ENCODE measurements around the gene PRRT1. TPM values are rescaled to one million over a fixed set of nuclear protein-coding genes. Genes with fewer than 3 reads are reported as not detected.

The PRRT1 gene
- total and polyA plus RNA-seq, 2 of the 4 experiments (the other 2 are of a cell fraction), result 0.99 TPM; not detected in 1

- Histone ChIP-seq H3K18ac (ENCODE audit: low read depth, low read length) (no peak overlapping the region), H3K27me3 (ENCODE audit: control insufficient read depth, insufficient read depth, low read length) (peaks cover 26% of the 10 kb centered on the region), H3K9me1 (ENCODE audit: insufficient read depth, low read length) (0 out of 2 replicates have a peak, but pooled peaks cover 4% of the 10 kb centered on the region), H2BK5ac (ENCODE audit: low read depth, low read length, poor library complexity, severe bottlenecking) (no peak overlapping the region), H3K4me1 (ENCODE audit: control insufficient read depth, insufficient read depth, low read length) (peaks cover 19% of the 10 kb centered on the region), H2AK9ac (replicated peaks; ENCODE audit: low read depth, low read length, poor library complexity) (no peak overlapping the region), H3K14ac (replicated peaks; ENCODE audit: low read depth, low read length) (no peak overlapping the region), H3K27ac (ENCODE audit: insufficient read depth, low read length) (no peak overlapping the region), H2BK15ac (ENCODE audit: low read depth, low read length) (no peak overlapping the region), H3K9me3 (ENCODE audit: control insufficient read depth, insufficient read depth, low read length) (peaks cover 2% of the 10 kb centered on the region; the same call in 1 of the 2 replicates), H2AK5ac (ENCODE audit: low read depth, low read length) (no peak overlapping the region), H2BK120ac (ENCODE audit: low read depth, low read length) (no peak overlapping the region), H4K91ac (ENCODE audit: insufficient read depth, low read depth, low read length) (no peak overlapping the region), H3K79me1 (ENCODE audit: low read depth in 1 of 2, low read length in 2 of 2) (peaks cover 0 to 17% of the 10 kb centered on the region in 2 experiments; a peak in 2 of 4 replicates), H3K36me3 (ENCODE audit: control insufficient read depth, insufficient read depth, low read length) (peaks cover 2% of the 10 kb centered on the region; the same call in 1 of the 2 replicates), H2AFZ (replicated peaks; ENCODE audit: low read length, poor library complexity) (peak overlapping the region; percentile 18), H4K8ac (ENCODE audit: low read depth in 2 of 2, low read length in 2 of 2) (no peak overlapping the region), H3K23ac (ENCODE audit: low read depth, low read length) (no peak overlapping the region), H2BK20ac (ENCODE audit: low read depth, low read length) (no peak overlapping the region), H3K4me2 (ENCODE audit: low read depth, low read length) (no peak overlapping the region), H3K4me3 (ENCODE audit: insufficient read depth, low read depth, low read length) (no peak overlapping the region), H4K5ac (ENCODE audit: low read depth, low read length) (no peak overlapping the region), H4K20me1 (ENCODE audit: insufficient read depth, low read length) (no peaks in the 10 kb centered on the region), H3K4ac (ENCODE audit: low read depth, low read length) (no peak overlapping the region), H3K9ac (ENCODE audit: low read depth, low read length) (no peak overlapping the region), H3K56ac (ENCODE audit: extremely low read depth, insufficient read depth, low read length) (no peak overlapping the region)
- dilution Hi-C loops (cut with HindIII; ENCODE audit: low sequenced_read_pairs, unreplicated experiment) (no loop called here), in situ Hi-C loops (cut with MboI; ENCODE audit: low sequenced_read_pairs) (no loop called here), intact Hi-C loops (cut with micrococcal nuclease) (no loop called here)
- DNase-seq (no peak), ATAC-seq (ENCODE audit: low read depth) (no peak)
- TF ChIP-seq RFX5 (IDR thresholded peaks at IDR 0.05; ENCODE audit: low read depth, low read length), result no peak
- no peak for TF ChIP-seq RCOR1 (IDR thresholded peaks at IDR 0.05; ENCODE audit: insufficient replicate concordance, low read length)
- TF ChIP-seq CTCF (conservative IDR thresholded peaks at IDR 0.05; ENCODE audit: low read depth, low read length), result no peak
- no peak for TF ChIP-seq SMC3 (IDR thresholded peaks at IDR 0.05; ENCODE audit: low read depth, low read length)
- TF ChIP-seq, protein P1, sequence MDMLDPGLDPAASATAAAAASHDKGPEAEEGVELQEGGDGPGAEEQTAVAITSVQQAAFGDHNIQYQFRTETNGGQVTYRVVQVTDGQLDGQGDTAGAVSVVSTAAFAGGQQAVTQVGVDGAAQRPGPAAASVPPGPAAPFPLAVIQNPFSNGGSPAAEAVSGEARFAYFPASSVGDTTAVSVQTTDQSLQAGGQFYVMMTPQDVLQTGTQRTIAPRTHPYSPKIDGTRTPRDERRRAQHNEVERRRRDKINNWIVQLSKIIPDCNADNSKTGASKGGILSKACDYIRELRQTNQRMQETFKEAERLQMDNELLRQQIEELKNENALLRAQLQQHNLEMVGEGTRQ (IDR thresholded peaks at IDR 0.05; ENCODE audit: low read depth, low read length), result no peak
- no peak for TF ChIP-seq NFE2L2 (IDR thresholded peaks at IDR 0.05; ENCODE audit: low read depth, low read length)
- no peak for TF ChIP-seq MAZ (IDR thresholded peaks at IDR 0.05; ENCODE audit: borderline replicate concordance, low read depth, low read length)
- no peak for TF ChIP-seq CHD1 (IDR thresholded peaks at IDR 0.05; ENCODE audit: low read depth, low read length)
- no peak for TF ChIP-seq BHLHE40 (IDR thresholded peaks at IDR 0.05; ENCODE audit: low read depth, low read length)
- no peak for TF ChIP-seq MXI1 (IDR thresholded peaks at IDR 0.05; ENCODE audit: borderline replicate concordance, low read depth, low read length)
- ChIA-PET CTCF (no interaction called here), POLR2A (ENCODE audit: unreplicated experiment) (no interaction called here)
- no TSS peak for BruUV-seq (replicated peaks)
- 39% methylated on average over 11 of the region's 47 CpGs; no CpG with 5 or more reads in 1 of the 2 experiments for WGBS, 2 experiments (ENCODE audit: extremely low coverage in 2 of 2, insufficient read length in 1 of 2)
These were observed 2.5 kb downstream of the PRRT1 start for GRCh38 chr6:32149092-32149755.

All from IMR-90 (cell line).